Measurements from ENCODE around the gene SRRM4.

DNA sequence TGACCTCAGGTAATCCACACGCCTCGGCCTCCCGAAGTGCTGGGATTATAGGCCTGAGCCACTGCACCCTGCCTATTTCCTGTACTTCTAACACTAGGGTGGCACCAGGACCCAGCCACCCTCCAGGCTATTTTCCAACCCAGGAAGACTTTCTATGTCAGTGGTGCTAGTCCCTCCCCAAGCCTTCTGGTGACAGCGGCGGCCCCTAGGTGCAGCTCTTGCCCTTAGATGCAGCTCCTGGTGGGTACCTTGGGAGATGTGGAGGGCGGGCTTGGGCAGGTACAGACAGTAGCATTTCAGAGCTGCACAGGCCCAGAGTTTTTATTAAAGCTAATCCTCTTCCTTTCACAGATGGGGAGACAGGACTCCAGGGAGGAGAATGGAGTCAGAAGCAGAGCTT, 62.8 kb downstream of the SRRM4 start:
- TF ChIP-seq, protein P1, sequence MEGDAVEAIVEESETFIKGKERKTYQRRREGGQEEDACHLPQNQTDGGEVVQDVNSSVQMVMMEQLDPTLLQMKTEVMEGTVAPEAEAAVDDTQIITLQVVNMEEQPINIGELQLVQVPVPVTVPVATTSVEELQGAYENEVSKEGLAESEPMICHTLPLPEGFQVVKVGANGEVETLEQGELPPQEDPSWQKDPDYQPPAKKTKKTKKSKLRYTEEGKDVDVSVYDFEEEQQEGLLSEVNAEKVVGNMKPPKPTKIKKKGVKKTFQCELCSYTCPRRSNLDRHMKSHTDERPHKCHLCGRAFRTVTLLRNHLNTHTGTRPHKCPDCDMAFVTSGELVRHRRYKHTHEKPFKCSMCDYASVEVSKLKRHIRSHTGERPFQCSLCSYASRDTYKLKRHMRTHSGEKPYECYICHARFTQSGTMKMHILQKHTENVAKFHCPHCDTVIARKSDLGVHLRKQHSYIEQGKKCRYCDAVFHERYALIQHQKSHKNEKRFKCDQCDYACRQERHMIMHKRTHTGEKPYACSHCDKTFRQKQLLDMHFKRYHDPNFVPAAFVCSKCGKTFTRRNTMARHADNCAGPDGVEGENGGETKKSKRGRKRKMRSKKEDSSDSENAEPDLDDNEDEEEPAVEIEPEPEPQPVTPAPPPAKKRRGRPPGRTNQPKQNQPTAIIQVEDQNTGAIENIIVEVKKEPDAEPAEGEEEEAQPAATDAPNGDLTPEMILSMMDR (IDR thresholded peaks at IDR 0.05; ENCODE audit: low read depth, low read length): no peak
- TF ChIP-seq POLR2A (IDR thresholded peaks at IDR 0.05; ENCODE audit: extremely low read depth, insufficient read length) (no peak), MYC (IDR thresholded peaks at IDR 0.05; ENCODE audit: low read depth, low read length) (no peak)
- TF ChIP-seq, protein P2, sequence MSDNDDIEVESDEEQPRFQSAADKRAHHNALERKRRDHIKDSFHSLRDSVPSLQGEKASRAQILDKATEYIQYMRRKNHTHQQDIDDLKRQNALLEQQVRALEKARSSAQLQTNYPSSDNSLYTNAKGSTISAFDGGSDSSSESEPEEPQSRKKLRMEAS (IDR thresholded peaks at IDR 0.05; ENCODE audit: low read depth, low read length): no peak

Data from NB4 (cell line).